Fibroblast of lung (primary cell): ENCODE measurements around the gene TNFSF8. TPM values are rescaled to one million over a fixed set of nuclear protein-coding genes. Genes with fewer than 3 reads are reported as not detected.
A peak's percentile ranks its signal among the peaks of the same experiment; 100 is the strongest.

Source experiments
- DNase-seq, 2 donors: peaks; one replicate each; pipeline versions ENCODE4 v3.0.0 to v3.0.0-alpha.2; 2010; ENCODE audit warnings: low read depth in 2 of 2
- H2AFZ ChIP-seq: 2 replicates; pipeline ENCODE4 v1.5.1; 2012; ENCODE audit warnings: low read length, control low read depth, inconsistent platforms
- H3K27ac ChIP-seq: 2 replicates; pipeline ENCODE4 v1.5.1; 2011; ENCODE audit warnings: low read length, control low read depth; ENCODE audit not compliant: insufficient read depth
- H3K27me3 ChIP-seq: 2 replicates; pipeline ENCODE4 v1.5.1; 2011; ENCODE audit warnings: mild to moderate bottlenecking, low read length; ENCODE audit not compliant: control insufficient read depth, insufficient read depth
- H3K36me3 ChIP-seq: 2 replicates; pipeline ENCODE4 v1.5.1; 2011; ENCODE audit warnings: low read length; ENCODE audit not compliant: control insufficient read depth, insufficient read depth
- H3K4me1 ChIP-seq: 2 replicates; pipeline ENCODE4 v1.5.1; 2011; ENCODE audit warnings: low read length; ENCODE audit not compliant: control insufficient read depth, insufficient read depth; ENCODE audit errors: extremely low read depth
- H3K4me2 ChIP-seq: 2 replicates; pipeline ENCODE4 v1.5.1; 2011; ENCODE audit warnings: low read length, control low read depth; ENCODE audit not compliant: insufficient read depth; ENCODE audit errors: extremely low read depth
- H3K4me3 ChIP-seq, 4 experiments: fragments of 200-600 bp in 1 of 4; sonication (generic) in 1 of 4; replicated peaks in 1 of 4; 2 replicates each; pipeline ENCODE4 v1.5.1; 2011 to 2016; ENCODE audit warnings: low read length in 4 of 4, low read depth in 3 of 4, mild to moderate bottlenecking in 3 of 4, control low read depth in 2 of 4, inconsistent platforms in 1 of 4, mixed read lengths in 1 of 4; ENCODE audit not compliant: insufficient read depth in 1 of 4; ENCODE audit errors: control extremely low read depth in 1 of 4
- H3K79me2 ChIP-seq: 2 replicates; pipeline ENCODE4 v1.5.1; 2012; ENCODE audit warnings: mild to moderate bottlenecking, low read length, inconsistent platforms; ENCODE audit not compliant: control insufficient read depth, insufficient read depth
- H3K9ac ChIP-seq: 2 replicates; pipeline ENCODE4 v1.5.1; 2011; ENCODE audit warnings: mild to moderate bottlenecking, low read length, control low read depth; ENCODE audit not compliant: insufficient read depth
- H3K9me3 ChIP-seq: 2 replicates; pipeline ENCODE4 v1.5.1; 2012; ENCODE audit warnings: low read depth, low read length; ENCODE audit not compliant: control insufficient read depth, insufficient read depth
- H4K20me1 ChIP-seq: 2 replicates; pipeline ENCODE4 v1.5.1; 2011; ENCODE audit warnings: low read length; ENCODE audit not compliant: control insufficient read depth, insufficient read depth; ENCODE audit errors: extremely low read depth
- EZH2 ChIP-seq: IDR thresholded peaks from 2 replicates; pipeline ENCODE4 v1.5.1; 2012; ENCODE audit warnings: low read length, control low read depth, mild to moderate bottlenecking; ENCODE audit errors: missing control alignments
- polyA plus RNA-seq, 2 donors: library from polyadenylated mRNA; depleted of rRNA in 1 of 2; stranded (reverse) in 1 of 2; unstranded in 1 of 2; fragments of >200 nt; gene quantifications; 2 replicates each; pipeline ENCODE4 v1.2.1, GENCODE V29; 2011 to 2012; ENCODE audit warnings: missing spikeins in 1 of 2
- total RNA-seq: library from RNA; depleted of rRNA; stranded (reverse); fragments of >200 nt; gene quantifications from 2 replicates; pipeline ENCODE4 v1.2.1, GENCODE V29; 2014
- TF ChIP-seq, protein P1 (sequence below), 2 donors: IDR thresholded peaks in 1 of 2; conservative IDR thresholded peaks in 1 of 2; 1 replicate in 1 of 2; 2 replicates in 1 of 2; pipeline ENCODE4 v1.5.1; 2011 to 2012; ENCODE audit warnings: low read length in 2 of 2, control low read depth in 1 of 2, inconsistent platforms in 1 of 2, low read depth in 1 of 2, mild to moderate bottlenecking in 1 of 2

TNFSF8 gene
- total and polyA plus RNA-seq, 2 donors (not counting 1 experiment from before 2014, with no cell fraction given), result not detected

DNA sequence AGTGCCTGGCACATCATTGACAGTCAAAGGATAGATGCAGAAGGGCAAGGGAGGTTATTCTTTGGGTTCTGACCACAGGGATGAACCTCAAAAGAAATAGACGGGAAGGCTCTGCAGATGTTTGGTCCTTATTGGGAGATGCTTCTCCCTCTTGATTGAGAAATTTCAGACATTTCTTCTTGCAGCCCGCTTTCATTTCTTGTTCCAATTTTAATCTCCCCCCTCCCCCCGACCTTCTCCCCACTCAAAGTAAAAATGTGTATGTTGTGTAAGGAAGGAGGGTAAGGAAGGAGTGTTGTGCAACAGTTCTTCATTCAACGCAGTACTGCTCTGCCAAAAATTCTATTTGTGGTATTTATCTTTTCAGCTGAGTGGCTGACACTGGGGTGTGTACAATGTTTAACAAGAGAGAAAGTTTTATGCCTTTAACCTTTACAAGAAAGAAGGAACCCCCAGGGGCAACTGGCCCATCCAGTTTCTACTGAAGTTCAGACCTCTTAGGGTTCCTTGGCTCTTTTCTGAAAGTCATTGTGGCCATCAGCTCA, 78.3 kb downstream of the TNFSF8 start:
- H3K27me3 ChIP-seq, result no peaks in the 10 kb centered on the region
- TF ChIP-seq EZH2, result no peak
- TF ChIP-seq, protein P1, sequence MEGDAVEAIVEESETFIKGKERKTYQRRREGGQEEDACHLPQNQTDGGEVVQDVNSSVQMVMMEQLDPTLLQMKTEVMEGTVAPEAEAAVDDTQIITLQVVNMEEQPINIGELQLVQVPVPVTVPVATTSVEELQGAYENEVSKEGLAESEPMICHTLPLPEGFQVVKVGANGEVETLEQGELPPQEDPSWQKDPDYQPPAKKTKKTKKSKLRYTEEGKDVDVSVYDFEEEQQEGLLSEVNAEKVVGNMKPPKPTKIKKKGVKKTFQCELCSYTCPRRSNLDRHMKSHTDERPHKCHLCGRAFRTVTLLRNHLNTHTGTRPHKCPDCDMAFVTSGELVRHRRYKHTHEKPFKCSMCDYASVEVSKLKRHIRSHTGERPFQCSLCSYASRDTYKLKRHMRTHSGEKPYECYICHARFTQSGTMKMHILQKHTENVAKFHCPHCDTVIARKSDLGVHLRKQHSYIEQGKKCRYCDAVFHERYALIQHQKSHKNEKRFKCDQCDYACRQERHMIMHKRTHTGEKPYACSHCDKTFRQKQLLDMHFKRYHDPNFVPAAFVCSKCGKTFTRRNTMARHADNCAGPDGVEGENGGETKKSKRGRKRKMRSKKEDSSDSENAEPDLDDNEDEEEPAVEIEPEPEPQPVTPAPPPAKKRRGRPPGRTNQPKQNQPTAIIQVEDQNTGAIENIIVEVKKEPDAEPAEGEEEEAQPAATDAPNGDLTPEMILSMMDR (conservative IDR thresholded peaks at IDR 0.05 in 1 of 2, IDR thresholded peaks at IDR 0.05 in 1 of 2; ENCODE audit: low read depth in 1 of 2, low read length in 2 of 2), result no peak
- H3K4me1 ChIP-seq, result peaks cover 17% of the 10 kb centered on the region
- H3K36me3 ChIP-seq, result no peaks in the 10 kb centered on the region
- no peak overlapping the region for H3K4me3 ChIP-seq
- no peaks in the 10 kb centered on the region for H3K9me3 ChIP-seq
- peak overlapping the region; percentile 40 for H3K4me2 ChIP-seq
- no peak overlapping the region for H2AFZ ChIP-seq
- H3K9ac ChIP-seq, result no peak overlapping the region
- no peaks in the 10 kb centered on the region for H4K20me1 ChIP-seq
- H3K27ac ChIP-seq, result no peak overlapping the region
- peak; percentile 74 to 94 for DNase-seq
- no peaks in the 10 kb centered on the region for H3K79me2 ChIP-seq

DNA sequence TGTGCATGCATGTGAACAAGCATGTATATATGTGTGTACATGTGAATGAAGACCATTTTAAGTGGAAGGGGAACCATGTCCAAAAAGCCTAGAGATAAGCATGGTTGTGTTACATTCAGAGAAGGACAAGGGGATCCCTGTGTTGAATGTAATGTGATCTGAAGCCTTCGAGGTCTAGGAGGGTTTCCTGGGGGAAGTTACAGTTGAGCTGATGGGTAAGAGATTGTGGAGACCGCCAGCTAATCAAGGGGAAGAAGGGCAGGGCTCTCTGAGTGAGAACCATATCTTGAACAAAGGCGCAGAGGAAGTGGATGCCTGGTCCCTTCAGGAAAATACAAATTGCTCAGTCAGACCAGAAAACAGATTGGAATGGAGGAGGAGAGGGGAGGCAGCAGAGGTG, 79.1 kb downstream of the TNFSF8 start:
- no peak for DNase-seq
- H3K4me2 ChIP-seq, result no peak overlapping the region
- no peak overlapping the region for H3K4me3 ChIP-seq
- no peaks in the 10 kb centered on the region for H4K20me1 ChIP-seq
- H3K36me3 ChIP-seq, result no peaks in the 10 kb centered on the region
- no peak overlapping the region for H3K27ac ChIP-seq
- H3K9me3 ChIP-seq, result no peaks in the 10 kb centered on the region
- H3K9ac ChIP-seq, result no peak overlapping the region
- peaks cover 14% of the 10 kb centered on the region for H3K4me1 ChIP-seq
- no peaks in the 10 kb centered on the region for H3K27me3 ChIP-seq
- TF ChIP-seq, protein P1 (conservative IDR thresholded peaks at IDR 0.05 in 1 of 2, IDR thresholded peaks at IDR 0.05 in 1 of 2; ENCODE audit: low read depth in 1 of 2, low read length in 2 of 2), result no peak
- TF ChIP-seq EZH2, result no peak
- H3K79me2 ChIP-seq, result no peaks in the 10 kb centered on the region
- H2AFZ ChIP-seq, result no peak overlapping the region

Other genes with a start within 250 kb of the TNFSF8 start
- not detected in 2 replicates for gene TEX48, start 248.4 kb downstream of the TNFSF8 start, total RNA-seq
- gene TEX48, start 248.4 kb downstream of the TNFSF8 start, polyA plus RNA-seq, result not detected in 2 replicates
- gene TNFSF15, start 124.6 kb downstream of the TNFSF8 start, total RNA-seq, result 0.26 and 0.33 TPM in 2 replicates
- gene TNFSF15, start 124.6 kb downstream of the TNFSF8 start, polyA plus RNA-seq, result 0.11 and 0.76 TPM in 2 replicates
- gene TNC, start 187.6 kb upstream of the TNFSF8 start, total RNA-seq, result 457 and 560 TPM in 2 replicates
- gene TNC, start 187.6 kb upstream of the TNFSF8 start, polyA plus RNA-seq, result 227 and 340 TPM in 2 replicates